ENCODE results near the gene TMEM95.
A peak's percentile ranks its signal among the peaks of the same experiment; 100 is the strongest.

Gene TMEM95

DNA sequence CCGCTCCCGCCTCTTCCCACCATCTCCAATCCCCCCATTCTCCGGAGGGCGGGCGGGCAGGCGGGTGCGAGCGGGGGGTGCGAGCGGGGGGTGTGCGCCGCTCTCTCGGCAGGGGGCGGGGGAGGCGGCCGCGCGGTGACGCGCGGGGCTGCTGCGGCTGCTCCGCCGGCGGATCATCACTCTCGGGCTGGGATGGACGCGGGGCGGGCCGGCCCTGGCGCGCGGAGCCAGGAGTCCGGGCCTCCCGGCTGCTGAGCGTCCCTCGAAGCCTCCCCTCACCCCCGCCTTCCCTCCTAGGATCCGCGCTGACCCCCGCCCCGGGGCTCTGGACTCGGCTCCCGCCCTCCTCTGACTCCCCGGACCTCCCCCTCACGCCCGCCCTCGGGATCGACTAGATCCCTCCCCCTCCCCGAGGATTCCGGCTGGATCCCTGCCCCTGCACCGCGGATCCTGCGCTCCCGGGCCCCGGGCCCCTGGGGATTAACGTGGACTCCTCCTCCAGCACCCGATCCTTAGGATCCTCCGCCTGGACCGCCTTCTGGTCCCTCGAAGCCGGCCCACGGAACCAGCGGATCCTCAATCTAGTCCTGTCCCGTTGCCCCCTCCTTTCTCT, 49.9 kb downstream of the TMEM95 start:
- DNase-seq (ENCODE audit: low spot score): no peak

DNA sequence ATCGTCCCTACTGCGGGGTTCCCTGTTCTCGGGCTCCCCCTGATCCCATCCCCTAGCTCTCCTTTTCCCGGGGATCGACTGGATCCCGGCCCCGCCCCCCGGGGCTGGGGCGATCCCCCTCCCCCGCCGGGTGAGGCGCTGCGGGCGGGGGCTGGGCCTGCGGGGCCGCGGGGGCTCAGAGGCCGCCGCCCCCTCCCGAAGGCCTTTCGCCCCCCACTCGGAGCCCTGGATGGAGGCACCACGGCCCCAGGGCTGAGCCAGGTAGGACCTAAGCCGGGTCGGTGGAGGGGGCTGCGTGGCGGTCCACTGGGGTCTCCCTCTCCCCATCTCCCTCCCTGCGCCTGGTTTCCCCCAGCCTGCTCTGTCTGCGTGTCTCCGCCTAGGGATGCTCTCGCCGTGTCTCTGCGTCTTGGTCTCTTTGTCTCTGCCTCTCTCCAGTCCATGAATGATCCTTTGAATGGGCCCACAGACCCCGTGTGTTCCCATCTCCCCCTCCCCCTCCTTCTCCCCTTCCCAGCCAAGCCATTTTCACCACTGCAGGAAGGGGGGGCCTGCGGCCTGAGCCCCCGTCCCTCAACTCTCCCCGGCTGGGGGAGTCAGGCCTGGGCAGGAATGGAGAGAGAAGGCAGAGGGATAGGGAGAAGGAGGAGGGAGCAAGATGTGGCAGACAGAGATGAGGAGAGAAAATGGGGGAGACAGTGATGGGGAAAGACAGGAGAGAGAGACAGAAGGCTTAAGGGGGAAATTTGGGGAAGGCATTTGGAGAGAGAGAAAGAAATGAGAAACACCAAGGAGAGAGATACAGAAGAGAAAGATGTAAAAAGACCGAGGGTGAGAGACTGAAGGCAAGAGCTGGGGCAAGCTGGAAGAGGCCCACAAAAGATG, 50.6 kb downstream of the TMEM95 start:
- peak; percentile 7 for DNase-seq (ENCODE audit: low spot score)

DNA sequence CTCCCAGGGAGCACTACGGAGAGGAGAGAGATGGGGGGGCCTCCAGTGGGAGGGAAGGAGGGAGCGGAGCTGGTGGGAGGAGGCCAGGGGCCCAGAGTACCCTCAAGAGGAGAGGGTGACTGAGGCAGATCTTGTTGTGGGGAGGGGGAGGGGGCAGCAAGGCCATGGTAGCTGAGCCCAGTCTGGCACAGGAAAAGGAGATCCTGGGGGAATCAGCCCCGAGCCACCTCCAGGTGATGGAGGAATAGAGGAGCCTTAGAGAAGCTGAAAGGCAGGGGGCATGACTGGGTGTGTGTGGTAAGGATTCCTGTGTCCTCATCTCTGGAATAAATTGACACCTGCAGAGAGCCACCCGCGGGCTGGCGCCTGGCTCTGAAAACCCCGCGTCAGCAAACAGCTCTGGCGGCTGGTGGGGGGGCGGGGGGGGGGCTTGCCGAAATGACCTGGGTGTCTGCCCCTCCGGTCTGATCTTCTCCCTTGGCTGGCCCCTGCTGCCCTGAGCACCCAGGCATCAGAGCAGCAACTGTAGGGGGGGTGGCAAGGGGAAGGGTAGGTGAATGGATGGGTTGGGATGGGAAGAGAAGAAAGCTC, 51.4 kb downstream of the TMEM95 start:
- DNase-seq (ENCODE audit: low spot score): no peak
